ENCODE data around the gene ASPSCR1.
A peak's percentile ranks its signal among the peaks of the same experiment; 100 is the strongest.

Gene ASPSCR1

GRCh38 chr17:81984773-81985410 lies 7.5 kb downstream of the ASPSCR1 start:
- DNase-seq: no peak

- DNase-seq: no peak
Measured at GRCh38 chr17:81986606-81987005, 9.2 kb downstream of the ASPSCR1 start.

GRCh38 chr17:81987161-81987770 lies 9.8 kb downstream of the ASPSCR1 start:
- DNase-seq: no peak

GRCh38 chr17:81990836-81991683 lies 13.6 kb downstream of the ASPSCR1 start:
- DNase-seq: no peak

- peak; percentile 90 for DNase-seq
Measured at GRCh38 chr17:81991684-81992305, 14.4 kb downstream of the ASPSCR1 start.

- DNase-seq: no peak
Measured at GRCh38 chr17:81992306-81993102, 15.1 kb downstream of the ASPSCR1 start.

- no peak for DNase-seq
Measured at GRCh38 chr17:81993729-81994592, 16.5 kb downstream of the ASPSCR1 start.

- DNase-seq: no peak
Measured at GRCh38 chr17:81994593-81995462, 17.4 kb downstream of the ASPSCR1 start.

- DNase-seq: no peak
Measured at GRCh38 chr17:81995463-81996231, 18.2 kb downstream of the ASPSCR1 start.

- DNase-seq: no peak
Measured at GRCh38 chr17:81996232-81996756, 18.9 kb downstream of the ASPSCR1 start.

GRCh38 chr17:81996757-81997441 lies 19.5 kb downstream of the ASPSCR1 start:
- DNase-seq: no peak

GRCh38 chr17:81998212-81998611 lies 20.8 kb downstream of the ASPSCR1 start:
- DNase-seq: no peak

GRCh38 chr17:81998691-81999438 lies 21.4 kb downstream of the ASPSCR1 start:
- DNase-seq: no peak

GRCh38 chr17:81999587-81999975 lies 22.2 kb downstream of the ASPSCR1 start:
- no peak for DNase-seq

GRCh38 chr17:81999976-82000802 lies 22.8 kb downstream of the ASPSCR1 start:
- no peak for DNase-seq

GRCh38 chr17:82000803-82001570 lies 23.6 kb downstream of the ASPSCR1 start:
- no peak for DNase-seq
